HepG2 (cell line): ENCODE measurements around the gene PDE3B. TPM values are rescaled to one million over a fixed set of nuclear protein-coding genes. Genes with fewer than 3 reads are reported as not detected.

Source experiments
- BRCA1 ChIP-seq: sonication (generic); formaldehyde crosslinking; IDR thresholded peaks from 2 replicates; pipeline ENCODE4 v1.4.0; 2020; ENCODE audit warnings: missing genetic modification reagents
- CEBPB ChIP-seq: IDR thresholded peaks from 2 replicates; pipeline ENCODE4 v1.6.1; 2011; ENCODE audit warnings: low read depth, low read length, improper control_type of control experiment, borderline replicate concordance
- FOXP1 ChIP-seq, 2 experiments: fragments of 450-650 bp in 1 of 2; IDR thresholded peaks; 2 replicates each; pipeline ENCODE4 v1.6.1; 2017 to 2018; ENCODE audit warnings: antibody characterized with exemption in 1 of 2
- GABPA ChIP-seq, 2 experiments: IDR thresholded peaks; 2 replicates each; pipeline ENCODE4 v1.6.1; 2011 to 2016; ENCODE audit warnings: low read depth in 2 of 2, low read length in 1 of 2, missing biosample characterization in 1 of 2, missing genetic modification characterization in 1 of 2
- JARID2 ChIP-seq: sonication (generic); formaldehyde crosslinking; IDR thresholded peaks from 2 replicates; pipeline ENCODE4 v1.8.1; 2023; ENCODE audit warnings: missing genetic modification reagents, inconsistent platforms; ENCODE audit not compliant: insufficient replicate concordance
- KAT8 ChIP-seq: IDR thresholded peaks from 2 replicates; pipeline ENCODE4 v1.6.1; 2016; ENCODE audit warnings: missing genetic modification reagents, missing compliant biosample characterization
- NKX3-1 ChIP-seq: sonication (generic); formaldehyde crosslinking; IDR thresholded peaks from 2 replicates; pipeline ENCODE4 v1.5.0; 2020; ENCODE audit warnings: missing genetic modification reagents
- PAF1 ChIP-seq: IDR thresholded peaks from 2 replicates; pipeline ENCODE4 v1.6.1; 2016; ENCODE audit warnings: missing genetic modification reagents, missing compliant biosample characterization
- RBM22 ChIP-seq: fragments of 200-400 bp; formaldehyde crosslinking; optimal IDR thresholded peaks from 2 replicates; pipeline ENCODE3; 2017; ENCODE audit warnings: mild to moderate bottlenecking, low read length, moderate library complexity
- RFX1 ChIP-seq: fragments of 450-650 bp; IDR thresholded peaks from 2 replicates; pipeline ENCODE4 v1.6.1; 2017
- SRSF9 ChIP-seq: fragments of 200-400 bp; formaldehyde crosslinking; IDR thresholded peaks from 2 replicates; pipeline ENCODE4 v1.6.1; 2018; ENCODE audit warnings: borderline replicate concordance, mild to moderate bottlenecking, low read depth, low read length; ENCODE audit not compliant: insufficient read depth, poor library complexity, severe bottlenecking
- ZFX ChIP-seq: sonication (generic); formaldehyde crosslinking; IDR thresholded peaks from 2 replicates; pipeline ENCODE4 v1.4.0; 2020; ENCODE audit warnings: mild to moderate bottlenecking, low read depth, missing genetic modification reagents, moderate library complexity
- ZNF138 ChIP-seq: sonication (generic); formaldehyde crosslinking; IDR thresholded peaks from 2 replicates; pipeline ENCODE4 v1.5.0; 2020; ENCODE audit warnings: mild to moderate bottlenecking, low read depth, missing genetic modification reagents
- ZNF552 ChIP-seq: sonication (generic); formaldehyde crosslinking; IDR thresholded peaks from 2 replicates; pipeline ENCODE4 v1.9.0; 2022; ENCODE audit warnings: missing genetic modification reagents, mild to moderate bottlenecking, borderline replicate concordance
- ZNF703 ChIP-seq: sonication (generic); formaldehyde crosslinking; IDR thresholded peaks from 2 replicates; pipeline ENCODE4 v1.5.1; 2020; ENCODE audit warnings: missing genetic modification reagents, mild to moderate bottlenecking, moderate library complexity, borderline replicate concordance
- polyA plus RNA-seq, 8 experiments: library from polyadenylated mRNA; depleted of rRNA in 3 of 8; stranded (reverse) in 7 of 8; unstranded in 1 of 8; fragments of >200 nt; fragmentation: Illumina TruSeq in 4 of 8; extraction: Trizol in 4 of 8; gene quantifications; 2 replicates each; pipeline versions ENCODE4 v1.2.1 to v1.2.3, GENCODE V29; 2011 to 2016; ENCODE audit warnings: low read depth in 4 of 8, missing spikeins in 1 of 8, mixed read lengths in 1 of 8; ENCODE audit not compliant: insufficient read depth in 1 of 8
- total RNA-seq, 5 experiments: library from RNA; depleted of rRNA; stranded (reverse); fragments of >200 nt; fragmentation: Illumina TruSeq; extraction: Trizol; gene quantifications; 2 replicates each; pipeline ENCODE4 v1.2.3, GENCODE V29; 2016; ENCODE audit warnings: low read depth in 1 of 5
- TF ChIP-seq, protein P1 (sequence below): IDR thresholded peaks from 2 replicates; pipeline ENCODE4 v1.6.1; 2016; ENCODE audit warnings: low read depth
- TF ChIP-seq, protein P2 (sequence below): sonication (generic); formaldehyde crosslinking; IDR thresholded peaks from 2 replicates; pipeline ENCODE4 v1.4.0; 2020; ENCODE audit warnings: mild to moderate bottlenecking, missing genetic modification reagents
- TF ChIP-seq, protein P3 (sequence below): sonication (generic); formaldehyde crosslinking; IDR thresholded peaks from 2 replicates; pipeline ENCODE4 v1.4.0; 2020; ENCODE audit warnings: mild to moderate bottlenecking, missing genetic modification reagents

PDE3B gene
- total and polyA plus RNA-seq, 2 of the 13 experiments (the other 11 are each of a cell fraction or from before 2014, with no cell fraction given): 14.1 to 26.5 TPM

DNA sequence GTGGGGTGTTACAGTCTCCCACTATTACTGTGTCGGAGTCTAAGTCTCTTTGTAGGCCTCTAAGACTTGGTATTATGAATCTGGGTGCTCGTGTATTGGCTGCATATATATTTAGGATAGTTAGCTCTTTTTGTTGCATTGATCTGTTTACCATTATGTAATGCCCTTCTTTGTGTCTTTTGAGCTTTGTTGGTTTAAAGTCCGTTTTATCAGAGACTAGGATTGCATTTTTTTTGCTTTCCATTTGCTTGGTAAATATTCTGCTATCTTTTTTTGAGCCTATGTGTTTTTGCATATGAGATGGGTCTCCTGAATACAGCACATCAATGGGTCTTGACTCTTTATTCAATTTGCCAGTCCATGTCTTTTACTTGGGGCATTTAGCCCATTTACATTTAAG, 97.6 kb downstream of the PDE3B start (continued):
- TF ChIP-seq RBM22 (no peak), CEBPB (no peak), KAT8 (CRISPR knock-in tag) (peak; percentile 48; the same call in 1 of the 2 replicates), FOXP1 (IDR thresholded peaks at IDR 0.05) (peak; percentile 87), FOXP1 (CRISPR knock-in tag; IDR thresholded peaks at IDR 0.05) (peak; percentile 97), ZNF703 (CRISPR knock-in tag) (no peak), ZNF552 (no peak), NKX3-1 (CRISPR knock-in tag) (no peak), PAF1 (CRISPR knock-in tag) (no peak), SRSF9 (no peak), BRCA1 (no peak), ZFX (CRISPR knock-in tag) (no peak), GABPA (IDR thresholded peaks at IDR 0.05; ENCODE audit: low read depth, low read length) (no peak), GABPA (CRISPR knock-in tag; IDR thresholded peaks at IDR 0.05; ENCODE audit: low read depth) (no peak), JARID2 (no peak), ZNF138 (CRISPR knock-in tag) (no peak), RFX1 (no peak)
- TF ChIP-seq, protein P1, sequence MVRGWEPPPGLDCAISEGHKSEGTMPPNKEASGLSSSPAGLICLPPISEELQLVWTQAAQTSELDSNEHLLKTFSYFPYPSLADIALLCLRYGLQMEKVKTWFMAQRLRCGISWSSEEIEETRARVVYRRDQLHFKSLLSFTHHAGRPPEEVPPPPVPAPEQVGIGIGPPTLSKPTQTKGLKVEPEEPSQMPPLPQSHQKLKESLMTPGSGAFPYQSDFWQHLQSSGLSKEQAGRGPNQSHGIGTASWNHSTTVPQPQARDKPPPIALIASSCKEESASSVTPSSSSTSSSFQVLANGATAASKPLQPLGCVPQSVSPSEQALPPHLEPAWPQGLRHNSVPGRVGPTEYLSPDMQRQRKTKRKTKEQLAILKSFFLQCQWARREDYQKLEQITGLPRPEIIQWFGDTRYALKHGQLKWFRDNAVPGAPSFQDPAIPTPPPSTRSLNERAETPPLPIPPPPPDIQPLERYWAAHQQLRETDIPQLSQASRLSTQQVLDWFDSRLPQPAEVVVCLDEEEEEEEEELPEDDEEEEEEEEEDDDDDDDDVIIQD (CRISPR knock-in tag): peak; percentile 76; the same call in 1 of the 2 replicates
- TF ChIP-seq, protein P2, sequence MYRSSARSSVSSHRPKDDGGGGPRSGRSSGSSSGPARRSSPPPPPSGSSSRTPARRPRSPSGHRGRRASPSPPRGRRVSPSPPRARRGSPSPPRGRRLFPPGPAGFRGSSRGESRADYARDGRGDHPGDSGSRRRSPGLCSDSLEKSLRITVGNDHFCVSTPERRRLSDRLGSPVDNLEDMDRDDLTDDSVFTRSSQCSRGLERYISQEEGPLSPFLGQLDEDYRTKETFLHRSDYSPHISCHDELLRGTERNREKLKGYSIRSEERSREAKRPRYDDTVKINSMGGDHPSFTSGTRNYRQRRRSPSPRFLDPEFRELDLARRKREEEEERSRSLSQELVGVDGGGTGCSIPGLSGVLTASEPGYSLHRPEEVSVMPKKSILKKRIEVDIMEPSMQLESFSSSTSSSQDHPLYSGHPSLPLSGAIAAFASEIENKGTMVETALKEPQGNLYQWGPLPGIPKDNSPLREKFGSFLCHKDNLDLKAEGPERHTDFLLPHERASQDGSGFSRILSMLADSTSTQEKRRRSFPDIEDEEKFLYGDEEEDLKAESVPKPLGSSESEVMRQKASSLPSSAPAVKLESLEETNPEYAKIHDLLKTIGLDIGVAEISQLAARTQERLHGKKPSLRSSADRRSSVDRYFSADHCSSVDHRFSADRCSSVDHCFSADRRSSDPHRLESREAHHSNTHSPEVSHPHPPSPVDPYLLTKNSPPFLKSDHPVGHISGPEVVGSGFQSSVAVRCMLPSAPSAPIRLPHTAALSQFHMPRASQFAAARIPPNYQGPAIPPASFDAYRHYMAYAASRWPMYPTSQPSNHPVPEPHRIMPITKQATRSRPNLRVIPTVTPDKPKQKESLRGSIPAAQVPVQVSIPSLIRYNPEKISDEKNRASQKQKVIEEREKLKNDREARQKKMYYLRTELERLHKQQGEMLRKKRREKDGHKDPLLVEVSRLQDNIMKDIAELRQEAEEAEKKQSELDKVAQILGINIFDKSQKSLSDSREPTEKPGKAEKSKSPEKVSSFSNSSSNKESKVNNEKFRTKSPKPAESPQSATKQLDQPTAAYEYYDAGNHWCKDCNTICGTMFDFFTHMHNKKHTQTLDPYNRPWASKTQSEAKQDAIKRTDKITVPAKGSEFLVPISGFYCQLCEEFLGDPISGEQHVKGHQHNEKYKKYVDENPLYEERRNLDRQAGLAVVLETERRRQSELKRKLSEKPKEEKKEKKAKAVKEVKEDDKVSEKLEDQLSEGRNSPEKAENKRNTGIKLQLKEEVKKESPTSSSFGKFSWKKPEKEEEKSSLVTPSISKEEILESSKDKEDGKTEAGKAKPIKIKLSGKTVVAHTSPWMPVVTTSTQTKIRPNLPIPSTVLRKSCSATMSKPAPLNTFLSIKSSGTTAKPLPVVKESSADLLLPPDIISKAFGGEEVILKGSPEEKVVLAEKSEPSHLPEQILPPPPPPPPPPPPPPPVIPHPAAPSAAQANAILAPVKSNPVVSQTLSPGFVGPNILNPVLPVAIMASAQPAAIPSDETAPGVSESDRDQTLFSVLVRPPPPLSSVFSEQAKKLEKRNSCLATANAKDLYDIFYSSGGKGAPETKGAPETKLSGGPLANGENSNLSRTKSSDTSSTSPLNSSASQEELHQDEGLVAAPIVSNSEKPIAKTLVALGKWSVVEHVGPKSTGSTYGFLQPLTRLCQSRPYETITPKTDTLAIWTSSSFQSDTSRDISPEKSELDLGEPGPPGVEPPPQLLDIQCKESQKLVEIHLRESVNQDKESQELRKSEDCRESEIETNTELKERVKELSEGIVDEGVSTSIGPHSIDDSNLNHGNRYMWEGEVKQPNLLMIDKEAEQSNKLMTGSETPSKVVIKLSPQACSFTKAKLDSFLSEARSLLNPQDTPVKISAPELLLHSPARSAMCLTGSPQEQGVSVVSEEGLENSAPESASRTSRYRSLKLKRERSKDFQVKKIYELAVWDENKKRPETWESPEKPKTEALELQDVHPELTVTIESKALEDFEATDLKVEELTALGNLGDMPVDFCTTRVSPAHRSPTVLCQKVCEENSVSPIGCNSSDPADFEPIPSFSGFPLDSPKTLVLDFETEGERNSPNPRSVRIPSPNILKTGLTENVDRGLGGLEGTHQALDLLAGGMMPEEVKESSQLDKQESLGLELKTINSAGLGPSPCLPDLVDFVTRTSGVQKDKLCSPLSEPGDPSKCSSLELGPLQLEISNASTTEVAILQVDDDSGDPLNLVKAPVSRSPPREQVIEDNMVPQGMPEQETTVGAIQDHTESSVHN (CRISPR knock-in tag): no peak
- TF ChIP-seq, protein P3, sequence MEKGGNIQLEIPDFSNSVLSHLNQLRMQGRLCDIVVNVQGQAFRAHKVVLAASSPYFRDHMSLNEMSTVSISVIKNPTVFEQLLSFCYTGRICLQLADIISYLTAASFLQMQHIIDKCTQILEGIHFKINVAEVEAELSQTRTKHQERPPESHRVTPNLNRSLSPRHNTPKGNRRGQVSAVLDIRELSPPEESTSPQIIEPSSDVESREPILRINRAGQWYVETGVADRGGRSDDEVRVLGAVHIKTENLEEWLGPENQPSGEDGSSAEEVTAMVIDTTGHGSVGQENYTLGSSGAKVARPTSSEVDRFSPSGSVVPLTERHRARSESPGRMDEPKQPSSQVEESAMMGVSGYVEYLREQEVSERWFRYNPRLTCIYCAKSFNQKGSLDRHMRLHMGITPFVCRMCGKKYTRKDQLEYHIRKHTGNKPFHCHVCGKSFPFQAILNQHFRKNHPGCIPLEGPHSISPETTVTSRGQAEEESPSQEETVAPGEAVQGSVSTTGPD (CRISPR knock-in tag): no peak
